Mesendoderm (in vitro differentiated cells): ENCODE measurements around the gene YWHAB.

Experiments
- DNase-seq: peaks from one replicate; pipeline ENCODE4 v3.0.0; 2013
- H2AK5ac ChIP-seq: 2 replicates; pipeline ENCODE4 v1.6.1; 2013; ENCODE audit warnings: low read length, inconsistent platforms
- H2BK120ac ChIP-seq: 2 replicates; pipeline ENCODE4 v1.6.1; 2013; ENCODE audit warnings: low read depth, mild to moderate bottlenecking, low read length, moderate library complexity, mixed read lengths
- H2BK15ac ChIP-seq: replicated peaks from 2 replicates; pipeline ENCODE4 v1.6.1; 2013; ENCODE audit warnings: low read depth, mild to moderate bottlenecking, moderate library complexity
- H2BK5ac ChIP-seq: 2 replicates; pipeline ENCODE4 v1.6.1; 2013; ENCODE audit warnings: low read length, inconsistent platforms
- H3K18ac ChIP-seq: 2 replicates; pipeline ENCODE4 v1.6.1; 2013; ENCODE audit warnings: mild to moderate bottlenecking, low read length, mixed read lengths
- H3K23ac ChIP-seq: one replicate; pipeline ENCODE4 v1.6.1; 2013; ENCODE audit warnings: low read length
- H3K27ac ChIP-seq: 2 replicates; pipeline ENCODE4 v1.5.1; 2013; ENCODE audit warnings: low read depth, mild to moderate bottlenecking, inconsistent platforms, low read length, moderate library complexity
- H3K27me3 ChIP-seq: 2 replicates; pipeline ENCODE4 v1.6.1; 2013; ENCODE audit warnings: low read length, control low read depth, mild to moderate bottlenecking, inconsistent platforms; ENCODE audit not compliant: insufficient read depth, poor library complexity
- H3K36me3 ChIP-seq: 2 replicates; pipeline ENCODE4 v1.6.1; 2013; ENCODE audit warnings: low read length, inconsistent platforms; ENCODE audit not compliant: control insufficient read depth, insufficient read depth
- H3K4ac ChIP-seq: one replicate; pipeline ENCODE4 v1.6.1; 2013; ENCODE audit warnings: low read depth, mild to moderate bottlenecking, low read length, moderate library complexity
- H3K4me1 ChIP-seq: 2 replicates; pipeline ENCODE4 v1.6.1; 2013; ENCODE audit warnings: low read depth, low read length, inconsistent platforms; ENCODE audit not compliant: control insufficient read depth
- H3K4me2 ChIP-seq: 2 replicates; pipeline ENCODE4 v1.6.1; 2013; ENCODE audit warnings: low read length
- H3K4me3 ChIP-seq: 2 replicates; pipeline ENCODE4 v1.5.1; 2013; ENCODE audit warnings: mild to moderate bottlenecking, low read length
- H3K56ac ChIP-seq: one replicate; pipeline ENCODE4 v1.6.1; 2013; ENCODE audit warnings: low read length
- H3K79me1 ChIP-seq: 2 replicates; pipeline ENCODE4 v1.6.1; 2013; ENCODE audit warnings: low read length, inconsistent platforms
- H3K79me2 ChIP-seq: 2 replicates; pipeline ENCODE4 v1.6.1; 2013; ENCODE audit warnings: mild to moderate bottlenecking, low read length; ENCODE audit not compliant: control insufficient read depth, insufficient read depth
- H3K9ac ChIP-seq: 2 replicates; pipeline ENCODE4 v1.6.1; 2013; ENCODE audit warnings: low read length, inconsistent platforms
- H4K5ac ChIP-seq: one replicate; pipeline ENCODE4 v1.6.1; 2013; ENCODE audit warnings: low read length
- H4K8ac ChIP-seq: one replicate; pipeline ENCODE4 v1.6.1; 2013; ENCODE audit warnings: low read depth, mild to moderate bottlenecking, control low read depth, low read length, moderate library complexity
- WGBS: extraction: QIAGEN DNeasy Blood & Tissue Kit; methylation state at CpG from one replicate; pipeline ENCODE4 v1.1.7; 2013; ENCODE audit warnings: low lambda C conversion rate, missing lambda C conversion rate; ENCODE audit not compliant: insufficient coverage; ENCODE audit errors: extremely low coverage; 5-methylcytosine and 5-hydroxymethylcytosine counted together

The YWHAB gene

GRCh38 chr20:44840826-44841225 lies 44.7 kb upstream of the YWHAB start:
- no peak overlapping the region for H2BK120ac ChIP-seq
- no peaks in the 10 kb centered on the region for H3K27me3 ChIP-seq
- WGBS = no CpG with 5 or more reads among the region's 5 CpGs

GRCh38 chr20:44841955-44842354 lies 43.5 kb upstream of the YWHAB start:
- Histone ChIP-seq H2BK120ac (no peak overlapping the region), H3K4me2 (no peak overlapping the region), H3K79me2 (no peaks in the 10 kb centered on the region), H3K56ac (no peak overlapping the region), H3K4ac (no peak overlapping the region), H3K4me3 (no peak overlapping the region), H2BK5ac (no peak overlapping the region), H4K8ac (no peak overlapping the region), H3K36me3 (no peaks in the 10 kb centered on the region), H3K79me1 (no peaks in the 10 kb centered on the region), H3K27me3 (no peaks in the 10 kb centered on the region), H3K4me1 (no peaks in the 10 kb centered on the region), H3K27ac (no peak overlapping the region), H3K9ac (no peak overlapping the region), H2AK5ac (no peak overlapping the region), H4K5ac (no peak overlapping the region), H3K23ac (no peak overlapping the region), H3K18ac (no peak overlapping the region), H2BK15ac (no peak overlapping the region)
- no CpG with 5 or more reads among the region's 6 CpGs for WGBS
- no peak for DNase-seq

More at GRCh38 chr20:44840826-44841225, 44.7 kb upstream of the YWHAB start:
- Histone ChIP-seq H4K8ac (no peak overlapping the region), H3K4me3 (no peak overlapping the region), H3K56ac (no peak overlapping the region), H3K36me3 (no peaks in the 10 kb centered on the region), H3K4ac (no peak overlapping the region), H4K5ac (no peak overlapping the region), H3K27ac (no peak overlapping the region), H3K23ac (no peak overlapping the region), H3K79me2 (no peaks in the 10 kb centered on the region), H2AK5ac (no peak overlapping the region), H3K79me1 (no peaks in the 10 kb centered on the region), H3K18ac (no peak overlapping the region), H2BK5ac (no peak overlapping the region), H3K4me1 (peaks cover under 1% of the 10 kb centered on the region), H3K4me2 (no peak overlapping the region), H3K9ac (no peak overlapping the region), H2BK15ac (no peak overlapping the region)
- DNase-seq = no peak

- no peak overlapping the region for H3K18ac ChIP-seq
- no peak overlapping the region for H4K8ac ChIP-seq
- DNase-seq = no peak
- H3K79me2 ChIP-seq = no peaks in the 10 kb centered on the region
- no peak overlapping the region for H3K27ac ChIP-seq
- no peaks in the 10 kb centered on the region for H3K36me3 ChIP-seq
- no peak overlapping the region for H2BK5ac ChIP-seq
- no peak overlapping the region for H2BK120ac ChIP-seq
- no peak overlapping the region for H3K56ac ChIP-seq
- whole genome bisulfite sequencing = no CpG with 5 or more reads among the region's 5 CpGs
- H3K4me2 ChIP-seq = no peak overlapping the region
- H2BK15ac ChIP-seq = no peak overlapping the region
- no peak overlapping the region for H3K23ac ChIP-seq
- no peak overlapping the region for H2AK5ac ChIP-seq
- H3K79me1 ChIP-seq = no peaks in the 10 kb centered on the region
- no peaks in the 10 kb centered on the region for H3K4me1 ChIP-seq
- H3K9ac ChIP-seq = no peak overlapping the region
- H3K4ac ChIP-seq = no peak overlapping the region
- no peak overlapping the region for H4K5ac ChIP-seq
- H3K27me3 ChIP-seq = no peaks in the 10 kb centered on the region
- H3K4me3 ChIP-seq = no peak overlapping the region
Observed at GRCh38 chr20:44843876-44844275, 41.6 kb upstream of the YWHAB start.

GRCh38 chr20:44848254-44849015 lies 37.1 kb upstream of the YWHAB start:
- H3K36me3 ChIP-seq = no peaks in the 10 kb centered on the region
- no peak overlapping the region for H3K4ac ChIP-seq
- H3K18ac ChIP-seq = no peak overlapping the region
- H2BK120ac ChIP-seq = no peak overlapping the region
- H3K79me2 ChIP-seq = no peaks in the 10 kb centered on the region
- H3K23ac ChIP-seq = no peak overlapping the region
- no peak overlapping the region for H2BK15ac ChIP-seq
- WGBS = no CpG with 5 or more reads among the region's 4 CpGs
- no peak overlapping the region for H3K56ac ChIP-seq
- H4K5ac ChIP-seq = no peak overlapping the region
- no peak for DNase-seq
- H2BK5ac ChIP-seq = no peak overlapping the region
- no peaks in the 10 kb centered on the region for H3K27me3 ChIP-seq
- no peaks in the 10 kb centered on the region for H3K4me1 ChIP-seq
- no peaks in the 10 kb centered on the region for H3K79me1 ChIP-seq
- H3K4me3 ChIP-seq = no peak overlapping the region
- no peak overlapping the region for H3K27ac ChIP-seq
- H3K9ac ChIP-seq = no peak overlapping the region
- no peak overlapping the region for H4K8ac ChIP-seq
- no peak overlapping the region for H2AK5ac ChIP-seq
- no peak overlapping the region for H3K4me2 ChIP-seq

- no peak overlapping the region for H2BK5ac ChIP-seq
- no peaks in the 10 kb centered on the region for H3K27me3 ChIP-seq
- H3K27ac ChIP-seq = no peak overlapping the region
- no peak overlapping the region for H3K56ac ChIP-seq
- H4K8ac ChIP-seq = no peak overlapping the region
- no peak overlapping the region for H3K9ac ChIP-seq
- no CpG with 5 or more reads among the region's 1 CpG for WGBS
- H2BK15ac ChIP-seq = peak overlapping the region; percentile 19
- no peak overlapping the region for H3K4me2 ChIP-seq
- H3K79me1 ChIP-seq = no peaks in the 10 kb centered on the region
- DNase-seq = peak; percentile 11
- H3K18ac ChIP-seq = no peak overlapping the region
- no peaks in the 10 kb centered on the region for H3K36me3 ChIP-seq
- no peak overlapping the region for H3K4ac ChIP-seq
- H2AK5ac ChIP-seq = no peak overlapping the region
- no peaks in the 10 kb centered on the region for H3K4me1 ChIP-seq
- H4K5ac ChIP-seq = no peak overlapping the region
- no peak overlapping the region for H3K23ac ChIP-seq
- no peak overlapping the region for H2BK120ac ChIP-seq
- H3K4me3 ChIP-seq = no peak overlapping the region
- H3K79me2 ChIP-seq = no peaks in the 10 kb centered on the region
Observed at GRCh38 chr20:44849703-44850102, 35.8 kb upstream of the YWHAB start.

- Histone ChIP-seq H2BK120ac (no peak overlapping the region), H3K27me3 (no peaks in the 10 kb centered on the region), H3K27ac (no peak overlapping the region), H3K18ac (no peak overlapping the region), H3K4me2 (no peak overlapping the region), H3K79me1 (no peaks in the 10 kb centered on the region), H2BK15ac (no peak overlapping the region), H3K56ac (no peak overlapping the region), H3K23ac (no peak overlapping the region), H3K9ac (no peak overlapping the region), H3K4me1 (no peaks in the 10 kb centered on the region), H3K4me3 (no peak overlapping the region), H3K79me2 (no peaks in the 10 kb centered on the region), H3K36me3 (no peaks in the 10 kb centered on the region), H2BK5ac (no peak overlapping the region), H2AK5ac (no peak overlapping the region), H4K8ac (no peak overlapping the region), H4K5ac (no peak overlapping the region), H3K4ac (no peak overlapping the region)
- no CpG with 5 or more reads among the region's 3 CpGs for WGBS
- DNase-seq = peak; percentile 46
Observed at GRCh38 chr20:44850272-44850671, 35.2 kb upstream of the YWHAB start.
